ENCODE data around the gene RAB25.

The RAB25 gene

DNA sequence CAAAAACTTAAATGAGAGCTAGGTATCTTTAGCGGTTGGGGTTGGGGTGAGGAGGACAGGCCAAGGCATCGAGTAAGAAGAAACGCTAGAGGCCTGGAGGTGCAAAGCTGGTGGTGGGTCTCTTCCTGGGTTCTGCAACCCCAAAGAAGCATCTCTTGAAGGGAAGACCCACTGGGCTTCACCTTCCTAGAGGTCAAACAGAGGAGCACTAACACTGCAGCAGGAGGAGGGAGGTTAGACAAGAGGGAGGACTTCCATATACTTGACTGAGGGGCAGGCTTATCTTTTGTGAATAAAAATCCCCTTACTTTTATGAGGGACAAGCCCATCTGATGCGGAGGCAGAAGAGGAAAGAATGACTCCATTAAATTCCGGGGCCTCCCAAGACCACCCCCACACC, 18.8 kb downstream of the RAB25 start:
- DNase-seq (ENCODE audit: low spot score): no peak

DNA sequence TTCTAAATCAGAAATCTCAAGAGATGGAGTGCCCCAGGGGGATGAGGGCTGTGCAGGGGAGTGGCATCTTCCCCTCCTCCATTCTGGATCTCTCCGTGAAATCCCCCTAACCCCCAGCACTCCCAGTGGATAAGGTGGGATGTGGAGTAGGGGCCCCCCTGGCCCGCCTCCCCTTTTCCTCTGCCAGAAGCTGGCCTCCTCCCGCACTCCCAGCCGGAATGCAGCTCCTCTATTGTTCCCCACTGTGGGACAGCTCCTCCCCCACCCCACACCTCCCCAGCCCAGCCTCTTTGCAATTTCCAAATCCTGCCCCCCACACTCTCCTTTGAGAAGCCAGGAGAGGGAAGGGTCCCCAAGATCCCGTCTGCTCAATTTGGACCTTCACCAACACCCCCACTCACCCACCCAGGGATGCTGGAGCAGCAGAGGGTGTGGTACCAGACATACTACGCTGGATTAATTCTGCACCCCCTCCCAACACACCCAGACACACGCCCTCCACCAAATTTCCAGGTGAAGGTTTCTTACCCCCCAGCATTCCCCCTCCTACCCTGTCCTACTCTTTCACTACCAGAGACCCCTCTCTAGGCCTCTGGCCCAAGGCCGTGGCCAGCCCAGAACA, 19.4 kb downstream of the RAB25 start:
- no peak for DNase-seq (ENCODE audit: low spot score)

DNA sequence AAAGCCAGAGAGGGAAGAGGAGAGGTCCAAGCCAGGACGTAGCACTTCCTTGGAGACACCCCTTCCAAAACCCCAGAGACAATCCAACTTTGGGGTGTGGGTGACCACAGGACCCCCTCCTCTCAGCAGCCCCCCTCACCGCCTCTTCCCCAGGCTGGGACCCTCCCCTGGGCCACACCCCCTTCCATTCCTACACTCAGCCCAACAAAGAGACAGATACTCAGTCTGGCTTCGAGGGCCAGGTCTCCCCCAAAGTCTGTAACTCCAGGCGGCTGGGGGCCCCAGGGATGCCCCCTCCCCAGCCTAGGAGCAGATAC, 19.9 kb downstream of the RAB25 start:
- DNase-seq (ENCODE audit: low spot score): no peak

DNA sequence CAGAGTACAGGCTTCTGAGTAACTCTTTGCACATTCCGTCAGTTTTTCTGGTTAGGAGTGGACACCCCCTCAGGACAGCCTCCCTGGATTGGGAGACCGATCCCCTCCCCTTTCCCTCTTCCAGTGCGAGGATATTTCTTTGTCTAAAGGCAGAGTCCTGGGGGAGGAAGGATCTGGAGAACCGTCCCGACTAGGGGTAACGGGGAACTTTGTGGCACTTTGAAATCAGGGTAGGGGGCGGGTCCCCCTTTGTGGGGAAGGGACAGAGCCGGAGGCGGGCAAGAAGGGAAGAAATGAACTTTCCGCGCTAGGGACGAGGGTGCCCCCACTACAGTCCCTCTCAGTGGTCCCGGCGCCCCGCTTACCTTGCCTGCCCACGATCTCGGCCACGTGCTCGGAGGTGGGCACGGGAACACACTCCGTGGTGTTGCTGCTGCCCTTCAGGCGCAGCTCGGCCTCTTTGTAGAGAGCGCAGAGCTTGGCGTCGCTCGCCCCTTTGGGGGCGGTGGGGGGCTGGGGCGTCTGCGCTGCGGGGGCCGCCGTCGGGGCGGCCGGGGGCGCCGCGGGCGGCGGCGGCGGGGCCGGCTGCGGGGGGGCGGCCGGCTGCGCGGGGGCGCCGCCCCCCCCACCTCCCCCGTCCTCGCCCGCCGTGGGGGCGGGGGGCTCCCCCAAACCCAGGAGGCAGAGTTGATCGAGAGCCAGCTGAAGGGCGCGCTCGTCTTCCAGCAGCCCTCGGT, 20.4 kb downstream of the RAB25 start:
- DNase-seq (ENCODE audit: low spot score): no peak

DNA sequence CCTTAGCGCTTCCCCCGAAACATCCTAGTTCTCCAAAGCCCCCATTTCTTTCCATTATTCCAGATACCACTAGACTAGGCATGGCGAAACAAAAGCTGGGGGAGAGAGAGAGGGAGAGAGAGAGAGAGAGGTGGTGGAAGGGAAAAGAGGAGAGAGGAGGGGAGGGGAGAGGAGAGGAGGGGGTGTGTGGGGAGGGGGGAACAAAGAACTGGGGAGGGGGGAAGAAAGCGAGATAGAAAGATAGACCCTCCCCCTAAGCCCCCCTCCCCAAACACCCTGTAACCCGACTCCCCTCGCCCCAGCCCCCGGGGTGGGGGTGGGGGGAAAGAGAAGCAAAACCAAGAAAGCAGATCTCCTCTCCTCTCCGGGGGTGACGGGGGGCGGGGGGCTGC, 21.0 kb downstream of the RAB25 start:
- no peak for DNase-seq (ENCODE audit: low spot score)

DNA sequence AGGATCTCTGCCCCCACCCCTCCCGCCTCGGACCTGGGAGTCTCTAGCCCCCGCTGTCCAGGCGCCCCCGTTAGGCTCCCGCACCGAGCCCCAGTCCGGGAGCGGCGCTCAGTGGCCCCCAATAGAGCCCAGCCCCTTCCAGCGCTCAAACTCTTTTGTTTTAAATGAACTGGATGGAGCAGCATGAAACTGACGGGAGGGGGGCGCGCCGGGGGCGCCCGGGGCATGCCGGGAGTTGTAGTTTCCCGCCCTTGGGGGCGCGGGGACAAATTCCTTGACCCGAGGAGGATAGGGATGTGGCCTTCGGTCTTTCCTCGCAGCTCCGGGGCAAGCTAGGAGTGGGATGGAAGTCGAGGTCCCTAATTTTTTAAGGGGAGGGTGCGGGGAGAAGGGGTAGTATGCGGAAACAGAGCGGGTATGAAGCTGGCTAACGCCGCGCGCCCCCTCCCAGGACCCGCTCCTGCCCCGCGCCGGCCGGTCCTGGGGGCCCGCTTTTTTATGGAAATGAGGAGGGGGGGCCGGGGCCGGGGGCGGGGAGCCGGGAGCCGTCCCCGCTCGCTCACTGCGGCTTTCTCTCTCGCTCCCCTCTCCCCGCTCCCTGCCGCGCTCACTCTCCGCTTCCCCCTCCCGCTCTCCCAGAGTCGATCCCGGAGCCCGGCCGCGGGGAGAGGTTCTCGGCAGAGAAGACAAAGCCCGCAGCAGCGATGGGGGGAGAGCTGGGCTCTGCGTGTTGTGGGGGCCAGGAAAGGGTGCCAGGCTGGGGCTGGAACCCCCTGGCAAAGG, 21.5 kb downstream of the RAB25 start, which contains the start of gene MEX3A:
Gene MEX3A (minus strand): TSS at position 157 of the 783 bp plus-strand sequence. CDS start 467 bp downstream, outside the sequence.
- DNase-seq (ENCODE audit: low spot score): peak; percentile 98

DNA sequence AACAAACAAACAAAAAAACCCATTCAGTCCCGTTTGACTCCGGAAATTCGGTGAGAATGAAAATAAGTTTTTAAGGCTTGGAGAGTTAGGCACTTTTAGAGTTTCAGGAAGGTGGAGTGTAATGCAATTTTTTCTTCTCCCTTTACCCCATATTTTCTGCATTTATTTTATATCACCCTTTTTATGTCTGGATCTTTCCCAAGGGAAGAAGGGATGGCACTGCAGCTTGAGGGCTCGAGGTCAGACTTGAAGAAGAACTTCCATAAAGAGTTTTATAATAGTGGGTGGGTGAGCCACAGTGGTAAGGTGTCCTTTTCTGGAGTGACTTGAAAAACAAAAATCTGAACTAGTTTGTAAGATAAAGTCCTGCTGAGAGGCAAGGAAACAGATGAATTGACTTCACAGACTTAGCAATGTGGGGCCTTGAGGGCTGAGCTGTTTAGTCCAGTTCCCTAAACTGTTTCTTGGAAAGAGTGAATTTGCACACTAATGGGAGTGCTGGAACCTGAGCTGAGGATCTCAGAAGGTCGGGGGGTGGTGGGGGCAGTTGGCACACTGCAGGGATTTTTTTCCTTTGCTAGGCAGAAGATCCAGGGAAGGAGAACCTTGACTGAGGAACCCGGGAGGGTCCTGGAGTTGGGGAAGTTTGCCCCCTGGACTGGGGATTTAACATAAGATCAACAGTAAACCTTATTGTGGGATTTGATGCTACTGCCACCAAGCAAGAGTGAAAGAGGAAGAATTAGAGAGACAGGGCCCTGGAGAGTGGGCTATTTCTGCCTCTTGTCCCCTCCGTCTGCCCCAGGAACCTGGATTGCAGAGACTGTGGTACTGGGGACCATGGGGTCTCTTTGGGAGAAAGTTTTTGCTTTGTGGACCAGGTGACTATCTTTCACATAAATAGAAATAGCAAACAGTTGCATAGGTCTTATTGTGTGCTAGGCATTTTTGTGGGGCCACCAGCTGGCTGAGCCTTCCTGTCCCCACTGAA, 23.1 kb downstream of the RAB25 start:
- DNase-seq (ENCODE audit: low spot score): no peak

DNA sequence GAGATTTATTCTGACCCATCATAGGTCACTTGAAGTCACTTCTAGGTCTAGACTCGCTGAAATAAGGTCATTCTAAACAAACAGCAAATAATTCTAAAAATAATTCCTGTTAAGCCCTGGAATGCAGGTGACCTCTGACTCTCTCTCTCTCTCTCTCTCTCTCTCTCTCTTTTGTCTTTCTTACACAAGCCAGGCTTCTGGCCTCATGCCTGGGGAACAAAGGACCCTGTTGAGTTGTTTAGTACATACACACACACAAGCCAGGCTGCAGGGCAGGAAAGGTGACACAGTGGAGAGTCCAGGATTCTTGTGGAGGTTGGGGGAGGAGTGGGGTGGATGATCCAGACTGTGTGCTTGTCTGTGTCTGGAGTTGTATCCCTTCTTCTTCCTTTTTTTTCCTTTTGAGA, 25.3 kb downstream of the RAB25 start:
- no peak for DNase-seq (ENCODE audit: low spot score)

DNA sequence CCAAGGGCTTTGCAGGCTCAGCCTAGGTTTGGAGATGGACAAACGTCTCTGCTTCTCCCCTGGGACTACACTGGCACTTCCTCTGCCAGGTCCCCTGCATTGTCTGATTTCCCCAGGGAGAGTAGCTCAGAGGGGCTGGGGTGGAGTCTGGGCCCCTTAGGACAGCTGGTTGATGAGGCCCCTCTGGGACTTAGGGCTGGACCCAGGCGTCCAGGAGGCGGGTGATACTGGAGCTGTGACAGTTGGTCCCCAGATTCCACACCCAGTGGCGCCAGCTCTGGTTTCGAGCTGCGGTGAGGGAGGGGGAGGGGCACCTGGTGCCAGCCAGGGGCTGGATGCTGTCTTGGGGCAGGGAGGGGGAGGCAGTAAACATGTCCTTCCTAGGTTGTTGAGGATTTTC, 28.7 kb downstream of the RAB25 start:
- no peak for DNase-seq (ENCODE audit: low spot score)

DNA sequence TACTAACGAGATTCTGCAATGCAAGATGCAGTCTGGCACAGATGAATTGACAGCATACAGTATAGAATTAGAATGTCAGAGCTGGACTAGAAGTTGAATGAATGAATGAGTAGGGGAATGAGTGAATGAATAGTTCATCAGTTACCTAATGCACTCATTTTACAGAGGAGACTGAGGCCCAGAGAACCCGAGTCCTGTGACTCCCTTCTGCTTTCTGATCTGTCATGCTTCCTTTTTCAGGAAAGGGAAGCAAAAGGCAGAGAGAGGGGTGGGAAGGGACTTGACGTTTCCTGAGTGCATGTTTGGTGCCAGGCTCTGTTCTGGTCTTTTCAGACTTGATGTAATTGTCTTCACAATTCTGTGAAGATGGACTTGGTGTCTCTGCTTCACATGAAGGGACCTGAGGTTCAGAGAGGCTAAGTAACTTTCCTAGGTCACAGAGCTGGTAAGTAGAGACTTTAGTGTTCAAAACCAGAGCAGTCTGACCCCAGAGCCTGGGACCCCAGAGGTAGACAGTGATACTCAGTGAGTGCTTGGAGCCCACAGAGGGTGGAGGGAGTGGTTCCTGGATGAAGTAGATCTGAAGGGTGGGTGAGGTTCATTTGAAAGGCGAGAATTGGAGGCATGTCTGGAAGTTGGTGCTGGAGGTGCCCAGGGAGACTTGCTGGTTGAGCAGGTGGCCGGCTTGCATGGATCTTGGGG, 29.3 kb downstream of the RAB25 start:
- DNase-seq (ENCODE audit: low spot score): no peak

DNA sequence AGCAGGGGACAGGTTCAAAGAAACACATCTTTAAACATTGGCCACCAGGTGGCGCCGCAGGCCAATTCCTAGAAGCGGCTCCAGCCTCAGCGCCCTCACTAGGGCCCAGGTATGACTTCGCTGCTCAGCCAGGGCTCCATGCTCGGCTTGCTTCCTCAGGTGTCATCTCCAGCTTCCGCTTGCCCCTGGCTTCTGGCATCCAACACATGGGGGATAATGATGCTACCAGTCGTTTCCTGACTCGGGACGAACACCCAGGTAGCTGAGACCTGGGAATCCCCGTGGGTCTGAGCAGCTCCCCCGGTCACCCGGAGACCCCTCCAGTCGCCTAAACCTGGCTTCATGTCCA, 29.9 kb downstream of the RAB25 start:
- DNase-seq (ENCODE audit: low spot score): peak; percentile 88

DNA sequence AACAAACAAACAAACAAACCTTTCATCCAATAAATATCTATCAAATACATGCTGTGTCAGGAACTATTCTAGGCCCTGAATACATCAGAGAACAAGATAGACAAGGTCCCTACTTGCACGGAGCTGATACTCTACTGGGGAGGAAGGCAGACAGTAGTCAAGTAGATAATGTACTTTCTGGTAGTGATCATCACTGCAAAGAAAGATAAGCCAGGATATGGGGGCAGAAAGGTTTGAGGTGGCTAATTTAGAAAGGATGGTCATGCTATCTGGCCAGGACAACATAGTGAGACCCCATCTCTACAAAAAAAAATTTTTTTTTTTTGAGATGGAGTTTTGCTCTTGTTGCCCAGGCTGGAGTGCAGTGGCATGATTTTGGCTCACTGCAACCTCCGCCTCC, 30.6 kb downstream of the RAB25 start:
- no peak for DNase-seq (ENCODE audit: low spot score)

DNA sequence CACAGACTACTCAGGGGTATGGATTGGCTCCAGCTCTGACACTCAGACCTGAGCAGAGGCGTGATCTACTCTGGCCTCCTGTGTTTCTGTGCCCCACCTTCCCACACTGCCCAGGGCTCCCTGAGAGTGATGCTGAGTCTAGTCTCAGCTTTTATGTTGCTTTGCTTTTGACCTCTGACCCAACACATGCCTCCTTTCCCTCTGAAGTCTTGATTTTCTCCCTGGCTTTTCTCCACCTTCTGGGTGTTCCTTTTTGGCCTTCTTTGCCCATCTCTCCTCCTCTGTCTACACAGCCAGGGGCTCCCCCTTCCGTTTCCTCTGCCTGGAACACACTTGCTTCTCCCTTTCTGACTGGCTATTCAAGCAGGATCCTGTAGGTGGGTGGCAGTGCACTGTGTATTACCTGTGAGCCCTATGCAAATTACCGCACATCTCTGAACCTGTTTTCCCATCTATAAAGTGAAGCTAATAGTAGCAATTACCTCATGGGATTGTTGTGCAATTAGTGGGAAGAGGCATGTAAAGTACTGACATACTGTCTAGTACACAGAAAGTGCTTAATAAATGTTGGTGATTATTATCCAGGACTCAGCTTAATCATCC, 35.0 kb downstream of the RAB25 start:
- DNase-seq (ENCODE audit: low spot score): no peak

DNA sequence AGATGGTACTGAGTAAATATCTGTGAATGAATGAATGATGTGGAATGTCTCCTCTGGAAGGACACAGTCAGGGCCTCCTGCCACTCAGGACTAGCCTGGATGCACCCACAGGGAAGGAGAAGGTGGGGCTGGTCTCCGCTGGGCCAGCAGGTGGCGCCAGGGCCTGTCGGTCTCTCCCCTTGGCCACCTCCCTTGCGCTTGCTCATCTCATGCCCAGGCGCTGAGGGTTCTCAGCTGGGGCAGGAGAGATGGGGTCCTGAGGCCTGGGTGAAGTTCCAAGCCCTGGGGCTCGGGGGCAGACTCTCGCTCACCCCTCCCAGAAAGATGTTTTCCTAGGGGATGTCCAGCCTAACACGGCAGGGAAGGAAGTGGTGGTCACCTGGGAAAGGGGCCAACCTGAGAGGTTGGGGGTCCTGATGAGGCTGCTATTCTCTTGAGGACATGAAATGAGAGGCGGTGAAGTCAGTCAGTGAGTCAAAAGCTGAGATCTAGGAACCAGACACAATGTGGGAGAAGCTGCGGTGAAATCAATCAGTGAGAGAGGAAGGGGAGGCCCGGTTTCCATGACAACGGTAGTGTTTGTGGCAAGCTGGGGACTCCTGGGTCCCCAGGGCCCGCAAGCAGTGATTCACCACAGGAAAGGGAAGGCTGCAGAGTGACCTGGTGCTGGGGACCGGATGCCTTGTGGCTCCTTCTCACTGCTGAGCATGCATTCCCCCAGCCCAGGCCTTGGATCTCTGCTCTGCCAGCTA, 35.9 kb downstream of the RAB25 start:
- DNase-seq (ENCODE audit: low spot score): peak; percentile 87

DNA sequence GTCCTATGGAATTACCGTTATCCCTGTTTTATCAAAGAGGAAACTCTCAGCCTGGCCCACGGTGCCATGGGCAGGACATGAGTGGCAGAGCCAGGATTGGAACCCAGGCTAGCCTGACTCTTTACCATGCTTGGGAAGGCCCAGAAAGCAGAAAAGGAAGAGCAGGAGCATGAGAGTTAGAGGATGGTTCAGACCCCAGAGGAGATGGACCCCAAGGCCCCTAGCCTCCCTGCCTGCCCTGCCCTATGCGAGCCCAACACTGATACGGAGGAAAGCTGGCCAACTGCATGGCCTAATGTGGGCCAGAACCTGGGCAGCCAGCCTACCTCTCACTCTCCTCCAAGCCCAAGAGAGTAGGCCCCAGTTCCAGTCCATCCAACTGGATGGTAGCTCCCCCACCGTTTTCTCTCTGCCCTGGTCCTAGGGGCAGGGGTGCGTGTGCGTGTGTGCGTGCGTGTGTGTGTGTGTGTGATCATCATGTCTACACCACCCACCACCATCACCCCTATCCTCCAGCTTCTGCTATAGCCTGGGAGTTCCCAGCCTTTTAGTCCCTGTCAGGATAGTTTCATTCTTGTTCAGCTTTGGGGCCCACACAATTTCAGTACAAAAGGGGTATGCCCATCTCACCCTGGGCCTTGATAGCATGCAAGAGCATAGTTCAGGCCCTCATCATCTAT, 36.7 kb downstream of the RAB25 start:
- no peak for DNase-seq (ENCODE audit: low spot score)

DNA sequence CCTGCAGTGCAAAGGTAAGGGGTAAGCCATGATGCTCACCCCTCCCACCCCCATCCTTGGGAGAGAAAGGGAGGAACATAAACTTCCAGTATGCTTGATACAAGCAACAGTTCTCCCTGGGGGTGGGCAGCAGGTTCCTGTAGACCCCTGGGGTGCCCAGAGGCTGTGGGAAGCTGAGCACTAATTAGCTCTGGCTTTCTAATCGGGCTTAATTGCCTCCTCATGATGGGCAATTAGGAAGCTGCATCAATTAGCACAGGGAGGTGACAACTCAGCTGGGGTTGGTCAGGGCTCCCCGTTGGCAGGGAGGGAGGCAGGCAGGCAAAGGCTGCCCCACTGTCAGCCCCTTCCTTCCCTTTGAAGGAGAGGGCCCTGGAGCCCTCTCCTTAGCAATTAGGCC, 37.8 kb downstream of the RAB25 start:
- DNase-seq (ENCODE audit: low spot score): no peak

DNA sequence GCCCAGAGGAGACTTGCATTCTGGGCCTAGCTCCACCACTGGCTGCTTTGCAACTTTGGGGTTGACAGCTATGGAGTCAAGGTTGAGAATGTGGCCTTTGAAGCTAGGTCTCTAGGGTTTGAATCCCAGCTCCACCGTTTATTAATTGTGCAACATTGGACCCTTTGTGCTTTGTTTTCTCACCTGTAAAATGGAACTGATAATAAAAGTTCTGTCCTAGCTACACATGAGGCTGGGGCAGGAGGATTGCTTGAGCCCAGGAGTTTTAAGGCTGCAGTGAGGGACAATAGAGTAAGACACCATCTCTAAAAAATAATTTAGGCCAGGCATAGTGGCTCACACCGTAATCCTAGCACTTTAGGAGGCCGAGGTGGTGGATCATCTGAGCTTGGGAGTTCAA, 38.3 kb downstream of the RAB25 start:
- no peak for DNase-seq (ENCODE audit: low spot score)

DNA sequence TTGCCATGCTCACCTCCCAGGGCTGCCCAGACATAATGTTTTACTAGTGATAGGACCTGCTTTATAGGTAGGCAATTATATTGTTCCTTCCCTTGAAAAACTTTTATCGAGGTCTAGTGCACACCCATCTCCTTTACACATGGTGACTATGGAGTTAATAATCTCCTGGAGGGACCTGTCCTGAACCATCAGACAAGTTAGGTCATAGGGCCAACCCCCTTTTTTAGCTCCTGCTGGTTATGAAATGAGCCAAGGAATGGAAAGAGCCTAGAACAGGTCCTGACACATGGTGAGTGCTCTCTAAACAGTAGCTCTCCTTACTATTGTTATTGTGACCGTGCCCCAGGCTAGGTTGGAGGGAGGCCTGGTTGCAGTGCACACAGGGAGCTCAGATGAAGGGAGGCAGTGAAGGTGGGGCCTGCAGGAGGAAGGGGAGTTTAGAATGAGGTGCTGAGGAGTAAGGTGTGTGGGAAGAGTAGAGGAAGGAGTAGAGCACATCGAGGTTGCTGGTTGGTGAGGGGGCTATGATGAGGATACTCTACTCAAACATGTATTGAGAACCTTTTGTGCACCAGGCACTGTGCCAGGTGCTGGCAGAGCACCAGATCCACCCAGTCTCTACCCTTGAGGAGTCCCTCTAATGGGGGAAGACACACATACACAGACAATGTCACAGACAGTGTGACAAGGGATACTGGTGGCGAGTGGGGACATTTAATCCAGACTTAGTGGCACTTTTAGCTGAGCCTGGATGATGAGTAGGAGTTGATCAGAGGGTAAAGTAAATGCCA, 39.4 kb downstream of the RAB25 start:
- DNase-seq (ENCODE audit: low spot score): no peak

DNA sequence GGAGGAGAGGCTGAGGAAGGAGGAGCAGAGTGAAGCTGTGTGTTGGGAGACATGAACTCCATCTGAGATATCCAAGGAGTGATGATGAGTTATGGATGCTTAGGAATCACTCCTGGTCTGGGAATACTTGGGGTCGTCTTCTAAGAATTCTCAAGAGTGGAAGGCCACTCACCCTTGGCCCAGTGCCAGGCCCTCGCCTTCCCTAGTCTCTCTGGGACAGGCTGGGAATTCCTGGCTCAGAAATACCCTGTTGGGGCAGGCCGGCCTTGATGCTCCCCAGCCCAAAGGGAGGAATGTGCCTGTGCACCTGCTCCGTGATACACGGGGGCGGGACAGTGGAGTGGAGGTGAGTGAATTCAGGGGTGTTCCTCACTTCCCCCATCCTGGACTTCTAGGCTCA, 40.9 kb downstream of the RAB25 start:
- no peak for DNase-seq (ENCODE audit: low spot score)
